Body of pancreas (tissue), 4 donors: ENCODE data around the gene NOS3.

Experiments used
- CTCF ChIP-seq, 7 experiments: fragments of 450-650 bp in 4 of 7; fragments of 200-600 bp in 3 of 7; sonication (generic) in 3 of 7; IDR thresholded peaks; one replicate each; pipeline ENCODE4 v1.5.1; 2016 to 2019; ENCODE audit warnings: antibody characterized with exemption in 7 of 7
- POLR2A ChIP-seq, 3 donors: fragments of 450-650 bp; IDR thresholded peaks; one replicate each; pipeline ENCODE4 v1.6.1; 2016; ENCODE audit warnings: antibody characterized with exemption in 3 of 3, mild to moderate bottlenecking in 2 of 3

DNA sequence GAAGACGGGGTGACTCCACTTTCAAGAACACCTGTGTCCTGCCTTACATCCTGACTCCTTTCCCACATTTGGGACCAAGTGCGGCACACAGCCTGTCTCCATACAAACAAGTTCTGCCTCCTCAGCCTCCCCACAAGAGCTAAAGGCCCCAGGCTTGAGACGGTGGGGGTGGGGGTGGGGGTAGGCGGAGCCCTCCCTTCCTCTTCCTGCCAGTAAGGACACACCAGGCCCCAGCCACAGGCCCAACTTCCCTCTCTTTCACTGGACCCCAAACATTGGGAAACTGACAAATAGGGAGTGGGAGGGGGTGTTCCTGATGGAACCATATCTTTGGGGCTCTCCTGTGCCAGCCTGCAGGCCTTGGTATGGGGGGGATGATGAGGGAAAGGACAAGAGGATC, 62.3 kb downstream of the NOS3 start:
- TF ChIP-seq CTCF (IDR thresholded peaks at IDR 0.05) (no peak), POLR2A (IDR thresholded peaks at IDR 0.05) (no peak)
